HepG2 (cell line): ENCODE results near the gene VAPA. TPM values are rescaled to one million over a fixed set of nuclear protein-coding genes. Genes with fewer than 3 reads are reported as not detected.

Experiments
- ARID2 ChIP-seq: sonication (generic); formaldehyde crosslinking; IDR thresholded peaks from 2 replicates; pipeline ENCODE4 v1.8.1; 2022; ENCODE audit warnings: mild to moderate bottlenecking, missing genetic modification reagents, borderline replicate concordance
- EP300 ChIP-seq, 3 experiments: sonication (generic) in 1 of 3; formaldehyde crosslinking in 1 of 3; IDR thresholded peaks; 2 replicates each; pipeline versions ENCODE4 v1.5.1 to v1.6.1; 2011 to 2020; ENCODE audit warnings: low read depth in 2 of 3, low read length in 2 of 3, borderline replicate concordance in 1 of 3, improper control_type of control experiment in 1 of 3, mild to moderate bottlenecking in 1 of 3, missing genetic modification reagents in 1 of 3, moderate library complexity in 1 of 3
- FOXO4 ChIP-seq: sonication (generic); formaldehyde crosslinking; conservative IDR thresholded peaks from 2 replicates; pipeline ENCODE4 v1.8.1; 2023; ENCODE audit warnings: missing genetic modification reagents
- GPN1 ChIP-seq: sonication (generic); formaldehyde crosslinking; IDR thresholded peaks from 2 replicates; pipeline ENCODE4 v1.5.1; 2020; ENCODE audit warnings: missing genetic modification reagents, borderline replicate concordance
- HDAC1 ChIP-seq: sonication (generic); formaldehyde crosslinking; IDR thresholded peaks from 2 replicates; pipeline ENCODE4 v1.5.1; 2020; ENCODE audit warnings: mild to moderate bottlenecking, missing genetic modification reagents
- HNRNPH1 ChIP-seq: fragments of 200-400 bp; formaldehyde crosslinking; optimal IDR thresholded peaks from 2 replicates; pipeline ENCODE3; 2017; ENCODE audit warnings: mild to moderate bottlenecking, low read depth, low read length
- JUNB ChIP-seq: sonication (generic); formaldehyde crosslinking; IDR thresholded peaks from 2 replicates; pipeline ENCODE4 v1.8.0; 2022; ENCODE audit warnings: missing genetic modification reagents, mild to moderate bottlenecking, borderline replicate concordance
- ZFP36 ChIP-seq: fragments of 150-350 bp; IDR thresholded peaks from 2 replicates; pipeline ENCODE4 v1.6.1; 2018; ENCODE audit warnings: borderline replicate concordance, low read length, low read depth; ENCODE audit not compliant: partially characterized antibody
- ZNF101 ChIP-seq: sonication (generic); formaldehyde crosslinking; IDR thresholded peaks from 2 replicates; pipeline ENCODE4 v1.4.0; 2020; ENCODE audit warnings: mild to moderate bottlenecking, low read depth, missing genetic modification reagents, borderline replicate concordance
- ZNF24 ChIP-seq: fragments of 450-650 bp; IDR thresholded peaks from 2 replicates; pipeline ENCODE4 v1.6.1; 2017; ENCODE audit warnings: antibody characterized with exemption, mild to moderate bottlenecking
- ZNF549 ChIP-seq: sonication (generic); formaldehyde crosslinking; IDR thresholded peaks from 2 replicates; pipeline ENCODE4 v1.5.0; 2020; ENCODE audit warnings: missing genetic modification reagents
- ZNF766 ChIP-seq: sonication (generic); formaldehyde crosslinking; IDR thresholded peaks from 2 replicates; pipeline ENCODE4 v1.5.0; 2020; ENCODE audit warnings: missing genetic modification reagents, borderline replicate concordance
- ZNF776 ChIP-seq: sonication (generic); formaldehyde crosslinking; IDR thresholded peaks from 2 replicates; pipeline ENCODE4 v1.4.0; 2020; ENCODE audit warnings: mild to moderate bottlenecking, missing genetic modification reagents
- ZSCAN5A ChIP-seq: sonication (generic); formaldehyde crosslinking; IDR thresholded peaks from 2 replicates; pipeline ENCODE4 v1.8.0; 2022; ENCODE audit warnings: mild to moderate bottlenecking, missing genetic modification reagents, borderline replicate concordance
- polyA plus RNA-seq, 8 experiments: library from polyadenylated mRNA; depleted of rRNA in 3 of 8; stranded (reverse) in 7 of 8; unstranded in 1 of 8; fragments of >200 nt; fragmentation: Illumina TruSeq in 4 of 8; extraction: Trizol in 4 of 8; gene quantifications; 2 replicates each; pipeline versions ENCODE4 v1.2.1 to v1.2.3, GENCODE V29; 2011 to 2016; ENCODE audit warnings: low read depth in 4 of 8, missing spikeins in 1 of 8, mixed read lengths in 1 of 8; ENCODE audit not compliant: insufficient read depth in 1 of 8
- total RNA-seq, 5 experiments: library from RNA; depleted of rRNA; stranded (reverse); fragments of >200 nt; fragmentation: Illumina TruSeq; extraction: Trizol; gene quantifications; 2 replicates each; pipeline ENCODE4 v1.2.3, GENCODE V29; 2016; ENCODE audit warnings: low read depth in 1 of 5
- TF ChIP-seq, protein P1 (sequence below): sonication (generic); formaldehyde crosslinking; IDR thresholded peaks from 2 replicates; pipeline ENCODE4 v1.4.0; 2020; ENCODE audit warnings: missing genetic modification reagents
- TF ChIP-seq, protein P2 (sequence below): sonication (generic); formaldehyde crosslinking; IDR thresholded peaks from 2 replicates; pipeline ENCODE4 v1.8.1; 2023; ENCODE audit warnings: mild to moderate bottlenecking, missing genetic modification reagents
- TF ChIP-seq, protein P3 (sequence below): sonication (generic); formaldehyde crosslinking; IDR thresholded peaks from 2 replicates; pipeline ENCODE4 v1.4.0; 2020; ENCODE audit warnings: missing genetic modification reagents, borderline replicate concordance

The VAPA gene
- total and polyA plus RNA-seq, 2 of the 13 experiments (the other 11 are each of a cell fraction or from before 2014, with no cell fraction given) = 167 to 294 TPM

GRCh38 chr18:9913526-9914333 lies at the start of gene VAPA (continued):
- TF ChIP-seq ZNF24 = no peak
- TF ChIP-seq ZSCAN5A (CRISPR knock-in tag) = no peak
- no peak for TF ChIP-seq HNRNPH1
- no peak for TF ChIP-seq ZNF101 (CRISPR knock-in tag)
- no peak for TF ChIP-seq FOXO4 (CRISPR knock-in tag)
- TF ChIP-seq ARID2 (CRISPR knock-in tag) = no peak
- TF ChIP-seq HDAC1 (CRISPR knock-in tag) = no peak; the same call in 1 of the 2 replicates
- no peak for TF ChIP-seq ZFP36
- TF ChIP-seq, protein P1, sequence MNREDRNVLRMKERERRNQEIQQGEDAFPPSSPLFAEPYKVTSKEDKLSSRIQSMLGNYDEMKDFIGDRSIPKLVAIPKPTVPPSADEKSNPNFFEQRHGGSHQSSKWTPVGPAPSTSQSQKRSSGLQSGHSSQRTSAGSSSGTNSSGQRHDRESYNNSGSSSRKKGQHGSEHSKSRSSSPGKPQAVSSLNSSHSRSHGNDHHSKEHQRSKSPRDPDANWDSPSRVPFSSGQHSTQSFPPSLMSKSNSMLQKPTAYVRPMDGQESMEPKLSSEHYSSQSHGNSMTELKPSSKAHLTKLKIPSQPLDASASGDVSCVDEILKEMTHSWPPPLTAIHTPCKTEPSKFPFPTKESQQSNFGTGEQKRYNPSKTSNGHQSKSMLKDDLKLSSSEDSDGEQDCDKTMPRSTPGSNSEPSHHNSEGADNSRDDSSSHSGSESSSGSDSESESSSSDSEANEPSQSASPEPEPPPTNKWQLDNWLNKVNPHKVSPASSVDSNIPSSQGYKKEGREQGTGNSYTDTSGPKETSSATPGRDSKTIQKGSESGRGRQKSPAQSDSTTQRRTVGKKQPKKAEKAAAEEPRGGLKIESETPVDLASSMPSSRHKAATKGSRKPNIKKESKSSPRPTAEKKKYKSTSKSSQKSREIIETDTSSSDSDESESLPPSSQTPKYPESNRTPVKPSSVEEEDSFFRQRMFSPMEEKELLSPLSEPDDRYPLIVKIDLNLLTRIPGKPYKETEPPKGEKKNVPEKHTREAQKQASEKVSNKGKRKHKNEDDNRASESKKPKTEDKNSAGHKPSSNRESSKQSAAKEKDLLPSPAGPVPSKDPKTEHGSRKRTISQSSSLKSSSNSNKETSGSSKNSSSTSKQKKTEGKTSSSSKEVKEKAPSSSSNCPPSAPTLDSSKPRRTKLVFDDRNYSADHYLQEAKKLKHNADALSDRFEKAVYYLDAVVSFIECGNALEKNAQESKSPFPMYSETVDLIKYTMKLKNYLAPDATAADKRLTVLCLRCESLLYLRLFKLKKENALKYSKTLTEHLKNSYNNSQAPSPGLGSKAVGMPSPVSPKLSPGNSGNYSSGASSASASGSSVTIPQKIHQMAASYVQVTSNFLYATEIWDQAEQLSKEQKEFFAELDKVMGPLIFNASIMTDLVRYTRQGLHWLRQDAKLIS (CRISPR knock-in tag) = no peak
- TF ChIP-seq JUNB (CRISPR knock-in tag) = no peak
- TF ChIP-seq ZNF776 (CRISPR knock-in tag) = peak; percentile 93
- TF ChIP-seq GPN1 (CRISPR knock-in tag) = peak; percentile 46; the same call in 1 of the 2 replicates
- no peak for TF ChIP-seq EP300 (IDR thresholded peaks at IDR 0.05; ENCODE audit: low read depth in 2 of 2, low read length in 2 of 2)
- no peak for TF ChIP-seq EP300 (CRISPR knock-in tag; IDR thresholded peaks at IDR 0.05; ENCODE audit: borderline replicate concordance)
- TF ChIP-seq, protein P2, sequence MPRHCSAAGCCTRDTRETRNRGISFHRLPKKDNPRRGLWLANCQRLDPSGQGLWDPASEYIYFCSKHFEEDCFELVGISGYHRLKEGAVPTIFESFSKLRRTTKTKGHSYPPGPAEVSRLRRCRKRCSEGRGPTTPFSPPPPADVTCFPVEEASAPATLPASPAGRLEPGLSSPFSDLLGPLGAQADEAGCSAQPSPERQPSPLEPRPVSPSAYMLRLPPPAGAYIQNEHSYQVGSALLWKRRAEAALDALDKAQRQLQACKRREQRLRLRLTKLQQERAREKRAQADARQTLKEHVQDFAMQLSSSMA (CRISPR knock-in tag) = no peak
- TF ChIP-seq ZNF549 (CRISPR knock-in tag) = 0 out of 2 replicates have a peak, but pooled peaks have one; percentile 58
- TF ChIP-seq, protein P3, sequence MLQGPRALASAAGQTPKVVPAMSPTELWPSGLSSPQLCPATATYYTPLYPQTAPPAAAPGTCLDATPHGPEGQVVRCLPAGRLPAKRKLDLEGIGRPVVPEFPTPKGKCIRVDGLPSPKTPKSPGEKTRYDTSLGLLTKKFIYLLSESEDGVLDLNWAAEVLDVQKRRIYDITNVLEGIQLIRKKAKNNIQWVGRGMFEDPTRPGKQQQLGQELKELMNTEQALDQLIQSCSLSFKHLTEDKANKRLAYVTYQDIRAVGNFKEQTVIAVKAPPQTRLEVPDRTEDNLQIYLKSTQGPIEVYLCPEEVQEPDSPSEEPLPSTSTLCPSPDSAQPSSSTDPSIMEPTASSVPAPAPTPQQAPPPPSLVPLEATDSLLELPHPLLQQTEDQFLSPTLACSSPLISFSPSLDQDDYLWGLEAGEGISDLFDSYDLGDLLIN (CRISPR knock-in tag) = peak; percentile 87; the same call in 1 of the 2 replicates
- TF ChIP-seq ZNF766 (CRISPR knock-in tag) = peak; percentile 66; the same call in 1 of the 2 replicates
